K562 treated with DMSO at 1 percent for 4 hours (cell line): ENCODE data around the gene CENPK. TPM values are rescaled to one million over a fixed set of nuclear protein-coding genes. Genes with fewer than 3 reads are reported as not detected.

Experiments used
- total RNA-seq: library from RNA; unstranded; fragments of 300-600 nt; gene quantifications from 2 replicates; pipeline ENCODE4 v1.2.3, GENCODE V29; 2022; ENCODE audit not compliant: insufficient read depth

Gene CENPK, protein sequence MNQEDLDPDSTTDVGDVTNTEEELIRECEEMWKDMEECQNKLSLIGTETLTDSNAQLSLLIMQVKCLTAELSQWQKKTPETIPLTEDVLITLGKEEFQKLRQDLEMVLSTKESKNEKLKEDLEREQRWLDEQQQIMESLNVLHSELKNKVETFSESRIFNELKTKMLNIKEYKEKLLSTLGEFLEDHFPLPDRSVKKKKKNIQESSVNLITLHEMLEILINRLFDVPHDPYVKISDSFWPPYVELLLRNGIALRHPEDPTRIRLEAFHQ
- 16.3 and 24.7 TPM in 2 replicates for total RNA-seq

DNA sequence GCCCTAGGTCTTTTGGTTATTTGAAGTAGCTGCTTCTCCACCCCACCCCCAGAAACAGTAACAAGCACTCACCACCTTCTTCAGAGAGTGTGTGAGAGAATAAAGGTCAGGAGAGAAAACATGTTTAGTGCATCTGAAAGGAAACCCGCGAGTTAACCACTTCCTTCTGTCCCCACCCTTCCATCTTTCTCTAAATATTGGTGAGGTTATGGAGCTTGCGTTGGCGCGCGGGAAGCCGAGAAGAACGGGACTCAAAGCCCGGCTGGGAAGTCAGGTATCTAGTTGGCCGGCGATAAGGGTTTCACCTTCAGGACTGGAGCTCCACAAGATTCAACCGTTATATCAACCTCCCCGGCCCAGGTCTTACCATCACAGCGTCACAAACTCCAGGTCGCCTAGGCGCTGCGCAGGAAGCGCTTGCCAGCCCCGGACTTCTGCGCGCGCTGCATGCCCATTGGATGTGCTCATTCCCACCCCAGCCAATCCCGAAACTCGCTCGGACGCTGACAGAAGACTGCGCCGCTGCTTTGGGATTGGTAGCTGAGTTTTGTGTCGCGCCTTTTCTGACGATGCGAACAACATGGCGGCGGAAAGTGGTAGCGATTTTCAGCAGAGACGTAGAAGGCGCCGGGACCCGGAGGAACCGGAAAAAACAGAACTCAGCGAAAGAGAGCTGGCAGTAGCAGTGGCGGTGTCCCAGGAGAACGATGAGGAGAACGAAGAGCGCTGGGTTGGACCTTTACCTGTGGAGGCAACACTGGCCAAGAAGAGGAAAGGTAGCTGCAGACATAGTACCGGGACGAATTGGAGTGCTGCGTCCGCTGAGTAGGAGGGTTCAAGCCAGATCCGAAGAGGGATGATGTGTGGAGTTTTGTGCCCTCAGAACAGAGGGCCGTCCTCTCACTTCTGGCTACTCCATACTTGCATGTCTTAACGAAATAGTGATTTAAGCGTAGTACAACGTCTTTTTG lies at the start of gene CENPK, which contains the start of gene PPWD1:
TSS of gene CENPK (minus strand) at position 438 of the 971 bp plus-strand sequence. CDS start 8,261 bp downstream, outside the sequence.
TSS of gene PPWD1 (plus strand) at position 566 of the 971 bp plus-strand sequence. CDS start at position 581, 15 bp downstream.

DNA sequence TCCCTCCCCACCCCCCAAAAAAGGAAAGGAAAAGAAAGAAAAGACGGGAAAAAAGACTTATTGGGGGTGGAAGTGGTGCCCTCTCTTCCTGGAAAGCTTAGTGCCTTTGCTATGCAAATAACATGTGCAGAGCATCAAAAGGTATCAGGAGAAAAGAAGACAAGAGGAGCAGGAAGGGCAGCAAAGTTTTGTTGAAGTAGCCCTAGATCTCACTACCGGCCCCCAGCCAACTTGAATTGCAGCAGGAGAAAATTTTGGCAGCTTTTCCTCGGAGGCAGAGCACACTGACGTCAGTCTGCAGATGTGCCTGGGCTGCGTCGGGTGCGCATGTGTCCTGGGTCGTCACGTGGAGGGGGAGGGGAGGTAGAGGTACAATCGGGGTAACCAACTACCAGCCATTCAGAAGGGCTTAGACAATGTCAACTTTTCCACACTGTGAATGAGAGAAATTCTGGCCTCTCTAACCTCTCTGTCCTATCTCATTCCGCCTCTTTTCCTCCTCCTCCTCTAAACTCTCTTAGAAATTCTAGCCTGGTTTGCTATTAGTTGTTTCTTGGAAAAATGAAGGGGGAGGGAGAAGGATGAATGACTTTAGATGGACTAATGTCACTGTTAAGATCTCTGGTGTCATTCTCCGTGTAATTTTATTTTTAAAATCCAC lies 81.2 kb downstream of the CENPK start, which contains the start of gene ADAMTS6:
TSS of gene ADAMTS6 (minus strand) at position 286 of the 661 bp plus-strand sequence. CDS start 8,247 bp downstream, outside the sequence.

Other genes with a start within 250 kb of the CENPK start
- gene ADAMTS6, start 81.2 kb downstream of the CENPK start, total RNA-seq: 0.84 and 2.7 TPM in 2 replicates
- gene PPWD1, start 128 bp upstream of the CENPK start, total RNA-seq: 16.9 and 23.3 TPM in 2 replicates
- 6.5 and 6.7 TPM in 2 replicates for gene TRIM23, start 61.2 kb upstream of the CENPK start, total RNA-seq
- gene SHLD3, start 61.9 kb upstream of the CENPK start, total RNA-seq: 3.8 and 5.0 TPM in 2 replicates
- 8.2 and 9.6 TPM in 2 replicates for gene TRAPPC13, start 61.9 kb upstream of the CENPK start, total RNA-seq
- gene SGTB, start 158.9 kb upstream of the CENPK start, total RNA-seq: 1.6 and 1.9 TPM in 2 replicates
- gene NLN, start 159.0 kb upstream of the CENPK start, total RNA-seq: 9.2 and 11.7 TPM in 2 replicates